SK-N-SH treated with all-trans-retinoic acid at 6 μM for 48 hours (cell line): ENCODE measurements around the gene ARHGAP24.
"Not testable (repeated sequence)": the region's sequence is repeated elsewhere in the genome, so short reads cannot be mapped to it uniquely, and the experiment has no call there.

ENCODE experiments used
- ATAC-seq: fragments of 200-7000 bp; cut with Tn5 transposase; 3 replicates; pipeline ENCODE4 v1.9.1; 2020; ENCODE audit warnings: mild to moderate bottlenecking, moderate library complexity
- ARNTL ChIP-seq: fragments of 450-650 bp; formaldehyde crosslinking; IDR thresholded peaks from 2 replicates; pipeline ENCODE4 v1.5.0; 2020; ENCODE audit warnings: low read depth, mild to moderate bottlenecking, moderate library complexity, borderline replicate concordance
- BACH2 ChIP-seq: fragments of 250-450 bp; sonication (Bioruptor Pico); IDR thresholded peaks from 2 replicates; pipeline ENCODE4 v1.9.0; 2021; ENCODE audit warnings: mild to moderate bottlenecking, borderline replicate concordance
- CREB5 ChIP-seq: fragments of 250-450 bp; sonication (Bioruptor Pico); IDR thresholded peaks from 2 replicates; pipeline ENCODE4 v1.5.1; 2020; ENCODE audit warnings: low read depth, mild to moderate bottlenecking, moderate library complexity
- CSDC2 ChIP-seq: fragments of 250-450 bp; sonication (Bioruptor Pico); IDR thresholded peaks from 2 replicates; pipeline ENCODE4 v1.5.0; 2020; ENCODE audit warnings: mild to moderate bottlenecking, moderate library complexity
- CSRNP3 ChIP-seq: fragments of 250-450 bp; sonication (Bioruptor Pico); IDR thresholded peaks from 2 replicates; pipeline ENCODE4 v1.5.1; 2021; ENCODE audit warnings: mild to moderate bottlenecking, moderate library complexity
- ESRRG ChIP-seq: fragments of 250-450 bp; sonication (Bioruptor Pico); IDR thresholded peaks from 2 replicates; pipeline ENCODE4 v1.6.1; 2021; ENCODE audit warnings: mild to moderate bottlenecking
- ISL1 ChIP-seq: fragments of 250-450 bp; sonication (Bioruptor Pico); IDR thresholded peaks from 2 replicates; pipeline ENCODE4 v2.1.2; 2022; ENCODE audit warnings: mild to moderate bottlenecking, moderate library complexity
- OSR1 ChIP-seq: fragments of 250-450 bp; sonication (Bioruptor Pico); IDR thresholded peaks from 2 replicates; pipeline ENCODE4 v1.8.0; 2022; ENCODE audit warnings: moderate library complexity, mild to moderate bottlenecking, inconsistent platforms
- PATZ1 ChIP-seq: fragments of 250-450 bp; sonication (Bioruptor Pico); IDR thresholded peaks from 2 replicates; pipeline ENCODE4 v1.8.0; 2020; ENCODE audit warnings: mild to moderate bottlenecking, moderate library complexity, borderline replicate concordance
- POU6F1 ChIP-seq: fragments of 250-450 bp; sonication (Bioruptor Pico); IDR thresholded peaks from 2 replicates; pipeline ENCODE4 v1.8.0; 2021; ENCODE audit warnings: low read depth, mild to moderate bottlenecking, moderate library complexity, borderline replicate concordance
- PPARA ChIP-seq: fragments of 250-450 bp; sonication (Bioruptor Pico); IDR thresholded peaks from 2 replicates; pipeline ENCODE4 v1.5.0; 2020; ENCODE audit warnings: mild to moderate bottlenecking, borderline replicate concordance
- RARB ChIP-seq: fragments of 250-450 bp; sonication (Bioruptor Pico); IDR thresholded peaks from 2 replicates; pipeline ENCODE4 v1.8.0; 2021; ENCODE audit warnings: mild to moderate bottlenecking, moderate library complexity
- SNAI2 ChIP-seq: fragments of 250-450 bp; sonication (Bioruptor Pico); IDR thresholded peaks from 2 replicates; pipeline ENCODE4 v1.5.0; 2020; ENCODE audit warnings: mild to moderate bottlenecking, moderate library complexity
- TOX ChIP-seq: fragments of 250-450 bp; sonication (Bioruptor Pico); IDR thresholded peaks from 2 replicates; pipeline ENCODE4 v1.8.0; 2021; ENCODE audit warnings: mild to moderate bottlenecking, moderate library complexity, borderline replicate concordance
- ZC3H10 ChIP-seq: fragments of 250-450 bp; sonication (Bioruptor Pico); IDR thresholded peaks from 2 replicates; pipeline ENCODE4 v1.5.1; 2021; ENCODE audit warnings: mild to moderate bottlenecking, moderate library complexity
- ZFP3 ChIP-seq: fragments of 250-450 bp; sonication (Bioruptor Pico); IDR thresholded peaks from 2 replicates; pipeline ENCODE4 v1.5.0; 2020; ENCODE audit warnings: mild to moderate bottlenecking, moderate library complexity
- ZFP30 ChIP-seq: fragments of 450-650 bp; formaldehyde crosslinking; IDR thresholded peaks from 2 replicates; pipeline ENCODE4 v1.5.0; 2022; ENCODE audit warnings: mild to moderate bottlenecking, moderate library complexity
- ZNF565 ChIP-seq: fragments of 450-650 bp; formaldehyde crosslinking; conservative IDR thresholded peaks from 2 replicates; pipeline ENCODE4 v1.5.0; 2020; ENCODE audit warnings: low read depth, mild to moderate bottlenecking, moderate library complexity
- ZNF70 ChIP-seq: fragments of 450-650 bp; formaldehyde crosslinking; IDR thresholded peaks from 2 replicates; pipeline ENCODE4 v1.5.0; 2020; ENCODE audit warnings: mild to moderate bottlenecking, moderate library complexity
- ZNF8 ChIP-seq: fragments of 450-650 bp; formaldehyde crosslinking; IDR thresholded peaks from 2 replicates; pipeline ENCODE4 v1.5.0; 2020; ENCODE audit warnings: mild to moderate bottlenecking, moderate library complexity

Gene ARHGAP24

GRCh38 chr4:85898231-85898630 lies 423.3 kb downstream of the ARHGAP24 start:
- TF ChIP-seq ZNF70 (CRISPR knock-in tag) (no peak), PATZ1 (CRISPR knock-in tag) (no peak), ZFP3 (CRISPR knock-in tag) (no peak), TOX (CRISPR knock-in tag) (no peak), SNAI2 (no peak), ARNTL (CRISPR knock-in tag) (no peak), CSRNP3 (CRISPR knock-in tag) (no peak), ISL1 (no peak), CSDC2 (CRISPR knock-in tag) (no peak), ZNF565 (CRISPR knock-in tag) (no peak), ZFP30 (CRISPR knock-in tag) (no peak), OSR1 (no peak)
- no peak for ATAC-seq

GRCh38 chr4:85901500-85901899 lies 426.6 kb downstream of the ARHGAP24 start:
- ATAC-seq, result no peak
- TF ChIP-seq RARB (no peak), CSRNP3 (CRISPR knock-in tag) (no peak), ZC3H10 (CRISPR knock-in tag) (no peak), ESRRG (no peak), ARNTL (CRISPR knock-in tag) (no peak), ZNF70 (CRISPR knock-in tag) (no peak), PATZ1 (CRISPR knock-in tag) (no peak), ZNF565 (CRISPR knock-in tag) (no peak), ZFP3 (CRISPR knock-in tag) (no peak), TOX (CRISPR knock-in tag) (no peak), OSR1 (no peak), ISL1 (no peak), BACH2 (CRISPR knock-in tag) (no peak), POU6F1 (CRISPR knock-in tag) (no peak), CSDC2 (CRISPR knock-in tag) (no peak), CREB5 (no peak), ZNF8 (no peak)

- ATAC-seq, result not testable (repeated sequence)
Measured at GRCh38 chr4:85902647-85903046, 427.7 kb downstream of the ARHGAP24 start.

GRCh38 chr4:85905761-85906160 lies 430.8 kb downstream of the ARHGAP24 start:
- no peak for TF ChIP-seq TOX (CRISPR knock-in tag)
- no peak for TF ChIP-seq OSR1
- no peak for TF ChIP-seq ZNF565 (CRISPR knock-in tag)
- TF ChIP-seq PPARA (CRISPR knock-in tag), result no peak
- no peak for TF ChIP-seq CSRNP3 (CRISPR knock-in tag)
- TF ChIP-seq ZFP30 (CRISPR knock-in tag), result no peak
- no peak for TF ChIP-seq CREB5
- no peak for TF ChIP-seq PATZ1 (CRISPR knock-in tag)
- TF ChIP-seq ZNF70 (CRISPR knock-in tag), result no peak
- no peak for TF ChIP-seq BACH2 (CRISPR knock-in tag)
- no peak for TF ChIP-seq RARB
- no peak for ATAC-seq
